Renal pelvis (tissue), 12 donors: ENCODE measurements around the gene DLK2. TPM values are rescaled to one million over a fixed set of nuclear protein-coding genes. Genes with fewer than 3 reads are reported as not detected.
"Not testable (repeated sequence)": the region's sequence is repeated elsewhere in the genome, so short reads cannot be mapped to it uniquely, and the experiment has no call there.

Source experiments
- DNase-seq: peaks from one replicate; pipeline ENCODE4 v3.0.0-alpha.2; 2013
- long read RNA-seq, 16 experiments: transcript quantifications; one replicate each; lab custom pipeline, GENCODE V29; 2026
- polyA plus RNA-seq, 3 donors: library from polyadenylated mRNA; unstranded; fragments of 120-200 nt; gene quantifications; one replicate each; pipeline ENCODE4 v1.2.1, GENCODE V29; 2013; ENCODE audit not compliant: insufficient read length in 3 of 3

Gene DLK2
- 1 to 10 TPM; 1.5 to 1.6 (median 1.6) TPM for polyA plus RNA-seq
- long read RNA-seq, donor 1, partial matches to known transcripts: 0 of 1 reads
- long read RNA-seq, donor 1, other reads (novel, unspliced or antisense): 0 of 1 reads
- long read RNA-seq, donor 2: 0 reads
- long read RNA-seq, donor 3: 0 reads
- long read RNA-seq, donor 4: 0 reads
- long read RNA-seq, donor 5: 0 reads
- long read RNA-seq, donor 6: 0 reads
- long read RNA-seq, donor 7, partial matches to known transcripts: 0 of 1 reads
- long read RNA-seq, donor 7, other reads (novel, unspliced or antisense): 0 of 1 reads
- long read RNA-seq, donor 8: 0 reads
- long read RNA-seq, donor 9, partial matches to known transcripts: 12 of 13 reads
- long read RNA-seq, donor 9, other reads (novel, unspliced or antisense): 0 of 13 reads
- long read RNA-seq, donor 10: 0 reads
- long read RNA-seq, donor 11, partial matches to known transcripts: 0 of 1 reads
- long read RNA-seq, donor 11, other reads (novel, unspliced or antisense): 0 of 1 reads
- long read RNA-seq, donor 12, partial matches to known transcripts: 0 of 2 reads
- long read RNA-seq, donor 12, other reads (novel, unspliced or antisense): 0 of 2 reads
- long read RNA-seq, donor 13: 0 reads
- long read RNA-seq, donor 14: 0 reads
- long read RNA-seq, donor 15: 0 reads
- long read RNA-seq, donor 16: 0 reads

- DNase-seq: no peak
Observed at GRCh38 chr6:43455531-43456428, at the start of gene DLK2. Gene DLK2, minus strand, starts transcription at chr6:43455548. Its CDS starts 723 bp downstream, at chr6:43454825.

- no peak for DNase-seq
Observed at GRCh38 chr6:43503443-43503842, 48.1 kb upstream of the DLK2 start.

DNA sequence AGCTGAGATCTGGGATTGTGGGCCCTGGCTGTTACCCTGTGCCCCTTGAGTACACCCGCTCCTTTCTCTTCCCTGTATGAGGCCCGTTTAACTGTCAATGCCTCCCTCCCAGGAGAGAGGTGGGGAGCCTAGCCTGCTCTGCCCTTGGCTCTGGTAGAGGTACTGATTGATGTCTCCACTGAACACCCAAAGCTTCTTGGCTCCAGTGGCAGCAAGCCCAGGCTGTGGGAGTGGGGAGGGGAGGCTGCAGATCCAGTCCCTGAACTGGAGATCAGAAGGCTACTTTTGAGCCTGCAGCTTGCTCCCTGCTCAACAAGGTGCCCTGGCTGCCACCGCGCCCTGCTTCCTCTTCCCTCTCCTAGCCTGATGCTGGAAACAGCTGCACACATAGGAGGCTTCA lies 47.3 kb upstream of the DLK2 start:
- DNase-seq: no peak

DNA sequence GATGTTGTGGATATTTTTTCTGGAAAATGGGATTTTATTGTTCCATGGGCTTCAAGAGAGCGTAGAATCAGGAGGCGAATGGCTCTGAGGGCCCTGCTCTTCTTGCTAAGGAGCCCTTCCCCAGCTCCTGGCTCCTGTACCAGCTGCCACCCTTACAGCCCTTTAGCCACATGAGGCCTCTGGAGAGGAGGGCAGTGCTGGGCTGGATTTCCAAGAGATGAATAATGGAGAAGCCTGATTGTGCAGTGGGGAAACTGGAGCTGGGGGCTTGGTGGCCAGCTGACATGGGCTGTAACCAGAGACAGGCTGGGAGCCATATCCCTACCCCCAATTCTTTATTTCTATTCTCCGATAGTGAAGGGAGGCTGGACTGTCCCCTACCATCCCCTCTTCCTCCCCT lies 45.6 kb upstream of the DLK2 start:
- DNase-seq: no peak

DNA sequence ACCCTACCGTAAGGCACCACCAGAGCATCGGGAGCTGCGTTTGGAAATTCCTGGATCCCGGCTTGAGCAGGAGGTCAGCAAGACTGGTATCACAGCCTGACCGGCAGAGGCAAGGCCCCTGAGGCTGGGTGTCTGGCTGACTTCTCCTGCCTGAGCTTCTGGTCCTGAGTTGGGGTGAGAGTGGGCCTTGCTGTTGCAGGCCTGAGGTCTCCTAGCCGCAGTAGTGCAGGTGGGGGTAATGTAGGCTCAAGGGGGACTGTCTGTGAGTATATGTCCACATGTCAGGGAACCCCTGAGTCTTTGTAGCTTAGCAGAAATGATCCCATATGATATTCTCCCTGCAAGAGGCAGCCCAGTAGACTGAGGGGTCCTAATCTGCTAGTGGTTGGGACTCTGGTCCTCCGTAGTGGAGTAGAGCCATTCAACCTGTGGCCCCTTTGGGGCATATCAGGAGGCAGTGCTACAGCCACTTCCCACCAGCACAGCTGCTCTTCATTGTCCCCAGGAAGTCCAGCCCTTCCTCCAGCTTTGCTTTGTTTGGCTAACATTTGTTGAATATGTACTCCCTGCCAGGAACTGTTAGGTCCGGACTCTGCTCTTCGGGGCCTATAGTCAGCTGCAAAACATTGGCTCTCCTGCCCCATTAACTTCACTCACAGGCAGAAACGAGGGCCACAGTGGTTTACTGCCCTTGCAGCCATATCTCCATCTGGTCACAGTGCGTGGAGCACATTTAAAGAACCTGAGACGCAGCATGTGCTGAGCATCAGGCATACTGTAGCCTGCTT lies 43.9 kb upstream of the DLK2 start:
- DNase-seq: no peak

DNA sequence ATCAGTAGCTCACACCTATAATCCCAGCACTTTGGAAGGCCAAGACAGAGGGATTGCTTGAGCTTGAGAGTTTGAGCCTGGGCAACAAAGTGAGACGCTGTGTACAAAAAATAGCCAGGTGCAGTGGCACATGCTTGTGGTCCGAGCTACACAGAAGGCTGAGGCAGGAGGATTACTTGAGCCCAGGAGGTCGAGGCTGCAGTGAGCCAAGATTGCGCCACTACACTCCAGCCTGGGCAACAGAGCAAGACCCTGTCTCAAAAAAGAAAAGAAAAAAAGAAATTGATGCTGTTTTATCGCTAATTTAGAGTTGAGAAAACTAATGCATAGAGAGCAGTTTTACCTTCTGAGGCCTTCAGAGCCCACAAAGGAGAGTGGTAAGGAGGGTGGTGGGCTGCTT lies 42.9 kb upstream of the DLK2 start:
- DNase-seq: not testable (repeated sequence)

DNA sequence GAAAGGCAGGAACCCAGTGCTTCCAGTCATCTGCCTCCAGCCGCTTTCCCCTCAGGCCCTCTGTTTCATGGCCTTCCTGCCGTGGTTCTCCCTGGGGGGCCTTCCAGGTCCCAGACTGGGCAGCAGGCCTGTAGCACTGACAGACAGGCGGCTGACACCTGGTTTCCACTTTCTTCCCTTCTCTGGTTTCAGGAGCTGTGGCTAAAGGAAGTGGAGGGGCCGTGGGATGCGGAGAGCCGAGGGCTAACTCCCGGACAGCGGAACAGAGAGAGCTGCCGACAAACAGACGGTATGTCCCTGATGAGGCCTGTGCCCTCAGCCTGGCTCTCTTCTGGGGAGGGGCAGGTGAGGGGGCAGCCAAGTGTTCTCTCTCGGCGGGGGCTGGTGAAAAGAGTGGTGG lies 42.3 kb upstream of the DLK2 start:
- no peak for DNase-seq

DNA sequence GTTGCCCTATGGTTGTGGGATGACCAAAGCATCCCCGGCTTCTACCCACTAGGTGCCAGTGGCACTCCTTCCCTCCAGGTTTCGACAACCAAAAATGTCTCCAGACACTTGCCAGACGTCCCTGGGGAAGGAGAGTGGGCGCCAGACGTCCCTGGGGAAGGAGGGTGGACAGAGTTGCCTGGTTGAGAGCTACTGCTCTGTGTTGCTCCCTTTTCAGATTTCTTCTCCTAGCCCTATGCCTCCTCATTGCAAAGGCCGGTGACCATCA lies 41.7 kb upstream of the DLK2 start:
- no peak for DNase-seq

GRCh38 chr6:43496370-43497128 lies 41.2 kb upstream of the DLK2 start:
- no peak for DNase-seq

GRCh38 chr6:43495409-43495941 lies 40.1 kb upstream of the DLK2 start:
- DNase-seq: no peak

DNA sequence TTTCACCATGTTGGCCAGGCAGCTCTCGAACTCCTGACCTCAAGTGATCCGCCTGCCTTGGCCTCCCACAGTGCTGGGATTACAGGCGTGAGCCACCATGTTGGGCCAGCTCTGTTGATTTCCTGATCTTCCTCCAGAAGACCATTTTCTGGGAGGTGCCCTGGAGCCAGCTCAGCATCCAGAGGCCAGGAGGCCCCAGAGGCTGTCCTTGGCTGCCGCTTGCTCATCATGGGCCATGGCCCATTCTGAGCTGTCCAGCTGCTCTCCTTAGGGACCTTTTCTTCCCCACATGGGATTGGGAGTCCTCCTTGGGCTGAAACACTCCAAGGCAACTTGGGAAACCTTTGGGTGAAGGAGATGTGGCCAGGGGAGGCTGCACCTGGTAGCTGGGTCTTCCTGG lies 39.4 kb upstream of the DLK2 start:
- DNase-seq: no peak

DNA sequence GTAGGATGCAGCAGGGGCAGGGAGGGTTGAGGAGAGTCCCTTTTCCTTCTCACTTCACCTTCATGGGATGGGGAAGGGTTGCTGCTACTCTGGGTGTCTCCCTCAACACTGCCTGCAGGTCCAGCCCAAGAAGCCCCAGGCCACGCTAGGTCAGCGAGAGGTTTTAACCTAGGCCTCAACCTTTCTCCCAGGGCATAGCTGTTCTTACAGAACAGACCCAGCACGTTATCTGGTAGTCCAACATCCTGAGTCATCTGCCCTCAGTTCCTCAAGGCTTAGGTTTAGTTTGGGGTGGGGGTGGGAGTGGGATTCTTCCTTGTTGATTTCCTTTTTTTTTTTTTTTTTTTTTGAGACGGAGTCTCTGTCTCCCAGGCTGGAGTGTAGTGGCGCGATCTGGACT lies 39.0 kb upstream of the DLK2 start:
- no peak for DNase-seq

GRCh38 chr6:43493833-43494232 lies 38.5 kb upstream of the DLK2 start:
- DNase-seq: no peak

- no peak for DNase-seq
Observed at GRCh38 chr6:43493230-43493629, 37.9 kb upstream of the DLK2 start.

- no peak for DNase-seq
Observed at GRCh38 chr6:43492673-43493072, 37.3 kb upstream of the DLK2 start.

GRCh38 chr6:43491750-43492661 lies 36.7 kb upstream of the DLK2 start:
- no peak for DNase-seq

GRCh38 chr6:43490523-43490939 lies 35.2 kb upstream of the DLK2 start:
- DNase-seq: no peak

- no peak for DNase-seq
Observed at GRCh38 chr6:43489277-43490072, 34.1 kb upstream of the DLK2 start.
